CD4-positive, alpha-beta T cell treated with Interleukin-6 for 4 hours (primary cell): ENCODE results near the gene GPX4.

ENCODE experiments used
- DNase-seq: peaks from one replicate; pipeline ENCODE4 v3.0.0-alpha.2; 2020; ENCODE audit warnings: mixed read lengths

GPX4 gene

DNA sequence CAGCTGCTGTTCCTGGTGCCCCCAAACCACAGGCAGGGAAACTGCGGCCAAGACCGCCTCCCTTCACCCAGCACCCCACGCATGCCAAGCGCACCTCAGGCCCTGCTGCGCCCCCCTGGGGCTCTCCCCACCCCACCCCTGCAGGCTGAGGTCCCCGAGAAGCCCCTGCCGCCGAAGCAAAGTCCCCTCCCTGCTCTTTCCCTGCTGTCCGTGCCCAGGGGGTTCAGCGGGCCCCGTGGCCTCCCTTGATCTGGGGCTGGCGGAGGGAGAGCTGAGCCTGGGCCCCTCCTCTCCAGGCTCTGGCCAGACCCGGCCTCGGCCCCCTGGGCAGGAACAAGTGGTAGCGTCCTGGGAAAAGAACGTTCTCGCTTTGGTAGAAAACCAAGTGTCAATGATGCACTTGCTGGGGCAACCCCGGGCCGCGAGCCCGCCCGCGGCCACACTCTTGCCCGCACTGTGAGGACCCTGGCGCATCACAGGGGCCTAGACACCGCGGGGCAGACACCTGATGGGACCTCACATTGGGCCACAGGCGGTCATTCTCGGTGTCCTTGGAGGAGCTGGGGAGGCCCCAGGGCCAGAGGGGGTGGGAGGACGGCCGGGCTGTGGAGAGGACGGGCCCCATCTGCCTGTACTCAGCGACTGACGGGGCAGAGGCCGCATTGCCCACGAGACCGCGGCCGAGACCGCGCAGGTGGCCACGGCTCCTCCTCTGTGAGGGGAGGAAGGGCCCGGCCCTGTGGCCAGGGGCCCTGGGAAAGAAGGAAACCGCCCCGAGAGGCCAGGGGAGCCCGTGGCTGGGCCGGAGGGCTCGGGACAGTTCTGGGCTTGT is 29.0 kb downstream of the GPX4 start:
- DNase-seq, result peak; percentile 30

DNA sequence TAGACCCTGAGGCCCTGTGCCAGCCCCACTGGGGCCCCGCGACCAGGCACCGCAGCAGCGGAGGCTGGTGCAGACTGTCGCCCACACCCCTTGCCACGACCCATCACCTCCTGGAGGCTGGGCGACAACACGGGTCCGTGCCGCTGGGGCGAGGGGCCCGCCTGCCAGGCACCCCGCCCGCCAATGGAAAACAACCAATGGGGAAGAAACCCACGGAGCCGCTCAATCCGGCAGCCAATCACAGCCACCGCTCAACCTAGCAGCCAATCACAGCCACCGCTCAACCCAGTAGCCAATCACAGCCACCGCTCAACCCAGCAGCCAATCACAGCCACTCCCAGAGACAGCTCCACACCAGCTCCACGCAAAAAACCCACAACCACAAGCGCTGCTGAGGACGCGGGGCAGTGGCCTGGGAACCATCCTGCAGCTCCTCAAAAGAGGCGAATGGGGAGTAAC is 29.7 kb downstream of the GPX4 start:
- DNase-seq, result peak; percentile 83

DNA sequence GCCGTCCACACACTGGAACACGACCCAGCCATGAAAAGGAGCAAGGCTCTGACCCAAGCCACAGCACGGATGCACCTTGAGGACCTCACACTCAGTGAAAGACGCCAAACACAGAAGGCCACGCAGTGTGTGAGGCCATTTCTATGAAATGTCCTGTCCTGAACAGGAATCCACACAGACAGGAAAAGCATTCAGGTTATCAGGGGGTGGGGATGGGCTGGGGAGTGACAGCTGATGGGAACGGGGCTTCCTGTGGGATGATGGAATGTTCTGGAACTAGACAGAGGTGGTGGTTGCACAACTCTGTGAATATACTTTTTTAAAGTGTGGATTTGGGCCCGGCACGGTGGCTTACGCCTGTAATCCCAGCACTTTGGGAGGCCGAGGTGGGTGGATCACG is 30.6 kb downstream of the GPX4 start:
- no peak for DNase-seq

DNA sequence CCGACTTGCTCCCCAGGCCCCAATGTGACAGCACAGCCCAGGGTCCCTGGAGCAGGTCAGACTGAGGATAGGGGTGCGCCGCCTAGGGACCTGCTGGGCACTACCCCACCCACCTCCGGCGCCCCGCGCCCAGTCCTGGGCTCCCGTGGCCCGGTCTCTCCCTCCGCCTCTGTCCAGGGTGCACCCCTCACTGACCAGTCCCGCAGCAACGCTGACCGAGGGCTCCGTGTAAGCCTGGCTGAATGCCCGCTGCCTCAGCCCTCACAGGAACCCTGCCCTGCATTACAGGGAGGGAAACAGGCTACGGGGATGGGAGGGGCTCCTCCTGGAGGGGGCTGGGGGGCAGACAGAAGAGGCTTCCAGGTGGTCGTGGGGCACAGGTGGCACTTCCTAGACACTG is 31.7 kb downstream of the GPX4 start:
- DNase-seq, result no peak

DNA sequence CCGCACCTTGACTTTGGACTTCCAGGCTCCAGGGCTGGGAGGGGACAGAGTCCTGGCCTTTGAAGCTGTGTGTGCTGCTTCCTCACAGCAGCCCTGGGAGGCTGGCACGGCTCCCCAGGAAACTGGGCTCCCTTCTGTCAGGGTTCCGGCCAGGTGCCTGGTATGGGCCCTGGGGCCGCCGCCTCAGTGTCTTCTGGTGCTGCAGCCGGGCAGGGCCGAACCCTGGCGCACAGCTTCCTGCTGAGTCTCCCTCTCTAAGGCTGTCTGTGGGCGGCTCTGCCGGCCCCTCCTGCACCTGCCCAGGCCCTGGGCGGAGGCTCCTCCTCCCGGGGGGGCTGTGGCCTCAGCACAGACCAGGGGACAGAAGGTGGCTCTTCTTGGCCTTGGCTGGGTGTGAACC is 32.4 kb downstream of the GPX4 start:
- no peak for DNase-seq

DNA sequence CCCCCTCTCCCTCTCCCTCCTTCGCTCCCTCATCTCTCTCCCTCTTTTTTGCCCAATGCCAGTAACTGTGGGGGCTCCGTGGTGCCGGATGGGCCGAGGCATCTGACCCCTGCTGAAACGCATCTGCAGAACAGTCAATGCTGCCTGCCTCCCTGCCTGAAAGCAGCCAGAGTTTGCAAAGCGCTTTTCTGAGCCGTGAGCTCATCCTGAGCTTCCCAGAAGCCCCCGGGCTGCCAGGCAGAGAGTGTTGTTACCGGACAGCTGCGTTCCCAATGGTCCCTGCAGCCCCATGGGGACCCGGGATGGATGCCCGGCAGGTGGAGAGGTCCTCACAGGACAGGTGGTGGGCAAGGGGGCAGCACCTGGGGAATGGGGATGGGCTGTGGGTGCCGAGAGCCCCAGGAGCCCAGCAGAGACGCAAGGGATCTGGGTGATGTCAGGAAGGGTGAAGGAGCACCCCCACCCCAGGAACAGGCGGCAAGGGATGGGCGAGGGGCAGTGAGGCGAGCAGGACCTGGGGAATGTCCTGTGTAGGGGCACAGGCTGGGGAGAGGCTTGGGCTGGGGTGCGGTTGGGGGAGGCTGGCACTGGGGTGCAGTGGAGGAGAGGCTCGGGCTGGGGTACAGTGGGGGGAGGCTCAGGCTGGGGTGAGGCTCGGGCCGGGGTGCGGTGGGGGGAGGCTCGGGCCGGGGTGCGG is 33.0 kb downstream of the GPX4 start:
- DNase-seq, result no peak

DNA sequence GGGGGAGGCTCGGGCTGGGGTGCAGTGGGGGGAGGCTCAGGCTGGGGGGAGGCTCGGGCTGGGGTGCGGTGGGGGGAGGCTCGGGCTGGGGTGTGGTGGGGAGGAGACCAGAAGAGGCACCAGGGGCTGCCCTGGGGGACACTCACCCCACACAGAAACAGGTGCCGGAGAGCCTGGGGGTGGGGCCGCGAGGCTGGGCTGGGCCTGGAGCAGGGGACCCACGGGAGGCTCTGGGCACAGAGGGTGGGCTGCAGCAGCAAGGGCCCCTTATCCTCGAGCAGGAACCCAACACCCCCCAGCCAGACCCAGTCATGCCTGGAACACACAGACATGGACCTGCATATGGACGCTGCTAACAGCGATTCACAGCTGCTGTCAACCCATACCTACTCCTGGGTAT is 34.3 kb downstream of the GPX4 start:
- no peak for DNase-seq

DNA sequence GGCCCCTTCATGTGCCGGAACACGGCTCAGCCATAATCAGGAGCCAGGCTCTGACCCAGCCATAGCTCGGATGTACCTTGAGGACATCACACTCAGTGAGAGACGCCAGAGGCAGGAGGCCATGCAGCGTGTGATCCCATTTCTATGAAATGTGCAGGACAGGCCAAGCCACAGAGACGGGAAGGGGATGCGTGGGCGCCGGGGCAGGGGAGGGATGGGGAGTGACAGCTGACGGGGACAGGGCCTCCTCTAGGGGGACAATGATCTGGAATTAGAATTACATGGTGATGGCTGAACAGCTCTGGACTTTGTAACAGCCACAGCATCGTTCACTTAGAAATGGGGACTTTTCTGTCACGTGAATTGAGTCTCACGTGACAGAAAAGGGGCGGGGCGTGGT is 35.3 kb downstream of the GPX4 start:
- DNase-seq, result no peak

DNA sequence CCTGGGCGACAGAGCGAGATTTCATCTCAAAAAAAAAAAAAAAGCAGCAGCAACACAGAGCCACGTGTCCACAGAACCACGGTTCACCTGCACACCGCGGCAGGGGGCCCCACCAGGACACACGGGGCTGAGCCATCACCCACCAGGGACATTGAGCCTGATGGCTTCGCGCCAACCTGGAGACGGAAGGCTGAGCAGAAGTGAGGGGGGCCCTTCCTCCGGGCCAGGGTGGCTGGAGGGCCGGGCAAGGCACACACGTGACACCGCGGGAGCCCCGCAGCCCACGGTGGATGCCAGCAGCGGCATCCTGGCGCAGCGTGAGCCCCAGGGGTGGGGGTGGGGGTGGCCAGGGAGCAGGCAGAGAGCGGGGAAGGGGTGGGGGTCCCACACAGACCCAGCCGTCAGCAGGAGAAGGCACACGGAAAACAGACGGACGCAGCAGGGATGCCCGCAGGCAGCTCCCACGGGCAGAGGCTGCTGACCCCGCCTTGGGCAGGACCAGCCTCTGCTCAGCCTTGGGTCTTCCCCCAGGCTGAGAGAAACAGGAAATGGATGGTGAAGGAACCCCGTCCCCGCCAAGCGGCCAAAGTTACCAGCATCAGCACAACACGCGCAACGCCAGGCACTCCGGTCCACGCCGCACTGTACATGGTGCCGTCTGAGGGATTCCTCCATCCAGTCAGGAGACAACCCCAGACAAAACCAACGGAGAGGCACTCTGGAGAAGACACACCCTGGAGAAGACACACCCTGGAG is 36.7 kb downstream of the GPX4 start:
- no peak for DNase-seq

DNA sequence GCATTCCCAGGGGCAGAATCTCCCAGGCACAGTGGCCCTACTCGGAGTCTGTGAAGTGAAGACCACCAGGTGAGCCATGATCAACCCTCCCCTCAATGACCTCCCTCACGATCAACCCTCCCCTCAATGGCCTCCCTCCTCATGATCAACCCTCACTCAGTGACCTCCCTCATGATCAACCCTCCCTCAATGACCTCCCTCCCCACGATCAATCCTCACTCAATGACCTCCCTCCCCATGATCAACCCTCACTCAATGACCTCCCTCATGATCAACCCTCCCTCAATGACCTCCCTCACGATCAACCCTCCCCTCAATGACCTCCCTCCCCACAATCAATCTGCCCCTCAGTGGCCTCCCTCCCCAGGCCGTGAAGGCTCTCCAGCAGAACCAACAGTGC is 38.1 kb downstream of the GPX4 start:
- DNase-seq, result no peak

DNA sequence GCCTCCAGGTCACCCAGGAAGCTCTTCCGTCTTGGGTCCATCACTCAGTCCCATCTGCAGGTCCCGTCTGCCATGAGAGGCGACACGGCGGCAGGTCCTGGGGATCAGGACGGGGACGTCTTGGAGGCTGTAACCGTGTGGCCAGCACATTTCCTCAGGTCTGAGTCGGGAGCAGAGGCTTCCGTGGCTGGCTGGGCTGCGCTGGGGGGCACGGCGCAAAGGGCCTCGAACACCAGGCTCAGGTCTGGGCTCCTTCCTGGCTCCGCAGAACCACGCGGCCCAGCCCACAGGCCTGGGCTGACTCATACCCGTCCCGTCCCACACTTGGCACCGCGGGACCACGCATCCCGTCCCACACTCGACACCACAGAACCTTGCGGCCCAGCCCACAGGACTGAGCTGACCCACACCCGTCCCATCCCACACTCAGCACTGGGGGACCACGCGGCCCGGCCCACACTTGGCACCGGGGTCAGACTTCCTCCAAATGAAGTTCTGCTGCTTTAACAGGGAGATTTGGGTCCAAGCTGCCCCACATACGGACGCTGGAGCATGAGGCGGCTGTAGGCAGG is 40.1 kb downstream of the GPX4 start:
- no peak for DNase-seq

DNA sequence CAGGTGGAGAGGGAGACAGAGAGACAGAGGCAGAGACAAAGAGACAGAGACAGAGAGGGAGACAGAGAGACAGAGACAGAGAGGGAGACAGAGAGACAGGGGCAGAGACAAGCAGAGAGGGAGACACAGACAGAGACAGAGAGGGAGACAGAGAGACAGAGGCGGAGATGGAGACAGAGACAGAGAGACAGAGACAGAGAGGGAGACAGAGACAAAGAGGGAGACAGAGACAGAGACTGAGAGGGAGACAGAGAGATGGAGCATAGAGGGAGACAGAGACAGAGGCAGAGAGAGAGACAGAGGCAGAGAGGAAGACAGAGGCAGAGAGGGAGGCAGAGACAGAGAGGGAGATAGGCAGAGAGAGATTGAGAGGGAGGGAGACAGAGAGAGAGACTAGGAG is 40.9 kb downstream of the GPX4 start:
- no peak for DNase-seq

DNA sequence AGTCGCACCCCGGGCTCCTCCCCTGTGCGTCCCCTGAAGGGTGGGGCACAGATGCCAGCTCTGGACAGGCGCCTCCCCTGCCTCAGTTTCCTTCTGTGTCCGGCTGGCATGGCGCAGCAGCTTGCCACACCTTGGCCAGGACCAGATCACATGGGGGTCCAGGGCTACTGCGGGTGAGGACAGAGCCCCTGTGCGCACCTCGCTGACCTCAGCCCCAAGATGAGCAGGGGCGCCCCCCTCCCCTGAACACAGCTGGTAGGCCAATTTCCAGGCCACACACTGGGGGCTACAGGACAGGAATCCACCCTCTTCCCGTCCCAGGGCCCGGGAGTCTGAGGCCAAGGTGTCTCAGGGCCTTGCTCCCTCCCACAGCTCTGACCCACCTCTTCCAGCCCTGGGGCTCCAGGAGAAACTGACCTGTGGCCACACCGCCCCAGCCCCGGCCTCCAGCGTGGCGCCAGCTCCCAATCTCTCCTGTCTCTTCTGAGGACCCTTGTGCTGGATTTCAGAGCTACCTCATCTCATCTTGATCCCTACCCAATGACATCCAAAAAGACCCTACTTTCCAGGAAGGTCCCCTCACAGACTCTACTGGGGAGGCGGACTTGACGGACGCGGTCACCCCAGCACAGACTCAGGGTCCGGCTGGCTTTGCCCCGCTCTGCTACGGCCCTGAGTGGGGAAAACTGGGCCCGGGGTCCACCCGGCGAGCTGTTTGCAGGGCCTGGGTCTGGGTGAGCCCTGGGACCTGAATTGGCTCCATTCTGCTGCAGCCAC is 42.0 kb downstream of the GPX4 start:
- DNase-seq, result no peak

DNA sequence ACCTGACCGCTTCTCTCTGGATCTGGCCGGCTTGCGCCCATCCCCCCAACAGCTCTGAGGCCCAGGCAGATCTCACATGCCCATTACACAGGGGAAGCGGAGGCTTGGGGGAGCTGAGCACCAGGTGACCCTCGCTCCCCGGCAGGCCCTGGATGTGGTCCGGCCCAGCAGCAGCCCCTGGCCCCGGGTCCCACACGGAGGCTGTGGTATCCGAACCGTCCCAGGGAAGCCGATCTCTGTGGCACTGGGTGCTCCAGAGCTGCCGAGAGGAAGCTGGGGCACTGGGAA is 42.6 kb downstream of the GPX4 start:
- DNase-seq, result no peak

DNA sequence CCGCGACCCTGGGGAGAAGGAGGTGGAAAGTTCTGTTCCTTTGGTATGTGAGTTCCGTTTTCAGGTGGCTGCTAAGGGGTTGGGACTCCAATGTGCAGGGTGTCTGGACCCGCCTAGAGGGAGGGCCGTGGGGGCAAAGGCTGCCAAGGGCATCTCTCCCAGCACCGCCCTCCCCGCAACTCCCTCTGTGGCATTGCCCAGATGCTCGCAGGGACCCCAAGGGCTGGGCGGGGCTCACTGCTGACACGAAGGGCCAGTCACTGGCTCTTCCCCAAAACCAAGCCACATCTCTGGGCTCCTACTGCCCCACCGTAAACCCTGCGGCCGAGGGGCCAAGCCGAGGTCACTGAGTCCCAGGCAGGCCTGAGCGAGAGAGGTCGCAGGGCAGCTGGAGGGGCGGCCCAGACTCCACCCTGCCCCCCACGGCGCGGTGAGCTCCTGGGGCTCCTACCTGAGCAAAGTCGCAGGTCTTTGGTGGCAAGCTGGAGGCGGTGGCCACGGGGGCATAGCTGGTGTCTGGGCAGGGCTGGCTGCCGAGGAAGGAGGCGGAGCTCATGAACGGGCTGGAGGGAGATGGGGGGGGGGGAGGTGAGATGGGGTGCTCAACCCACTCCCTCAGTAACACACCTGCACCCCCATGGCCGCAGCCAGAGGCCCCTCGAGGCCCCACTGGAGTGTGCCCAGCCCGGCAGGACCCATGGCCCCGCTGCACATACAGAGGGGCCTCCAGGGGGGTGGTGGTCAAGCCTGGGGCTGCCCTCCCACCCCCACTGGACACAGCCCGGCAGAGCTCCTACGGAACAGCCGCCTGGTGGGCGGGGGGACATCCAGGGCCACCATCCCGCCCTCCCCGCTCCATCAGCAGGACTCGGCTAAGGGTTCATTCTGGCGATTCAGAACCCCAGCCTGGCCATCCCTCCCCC is 43.3 kb downstream of the GPX4 start:
- DNase-seq, result no peak

DNA sequence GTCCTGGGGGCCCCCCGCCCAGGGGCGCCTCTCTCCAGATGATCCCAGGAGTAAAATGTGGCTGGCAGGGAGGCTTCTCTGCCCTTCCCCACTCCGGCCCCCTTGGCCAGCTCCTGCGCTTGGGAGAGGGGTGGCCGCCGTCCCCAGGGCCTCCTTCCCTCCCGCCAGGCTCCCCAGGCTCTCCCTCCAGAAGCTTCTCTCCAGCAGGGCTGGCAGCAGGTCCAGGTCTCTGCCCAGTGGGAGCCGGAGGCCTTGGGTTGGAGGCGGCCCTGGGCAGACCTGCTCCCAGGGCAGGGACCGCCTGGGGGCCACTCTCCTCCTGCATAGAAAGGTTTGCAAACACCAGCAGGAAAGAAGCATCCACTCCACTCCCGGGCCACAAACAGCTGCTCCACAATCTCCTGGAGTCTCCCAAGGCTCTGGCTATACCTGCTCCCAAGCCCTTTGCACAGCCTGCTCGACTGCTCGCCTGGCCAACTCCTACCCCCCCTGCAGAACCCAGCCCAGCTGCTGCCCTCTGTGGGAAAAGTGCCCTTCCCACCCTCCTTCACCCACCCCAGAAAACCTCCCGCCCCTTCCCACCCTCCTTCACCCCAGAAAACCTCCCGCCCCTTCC is 44.2 kb downstream of the GPX4 start:
- DNase-seq, result no peak

DNA sequence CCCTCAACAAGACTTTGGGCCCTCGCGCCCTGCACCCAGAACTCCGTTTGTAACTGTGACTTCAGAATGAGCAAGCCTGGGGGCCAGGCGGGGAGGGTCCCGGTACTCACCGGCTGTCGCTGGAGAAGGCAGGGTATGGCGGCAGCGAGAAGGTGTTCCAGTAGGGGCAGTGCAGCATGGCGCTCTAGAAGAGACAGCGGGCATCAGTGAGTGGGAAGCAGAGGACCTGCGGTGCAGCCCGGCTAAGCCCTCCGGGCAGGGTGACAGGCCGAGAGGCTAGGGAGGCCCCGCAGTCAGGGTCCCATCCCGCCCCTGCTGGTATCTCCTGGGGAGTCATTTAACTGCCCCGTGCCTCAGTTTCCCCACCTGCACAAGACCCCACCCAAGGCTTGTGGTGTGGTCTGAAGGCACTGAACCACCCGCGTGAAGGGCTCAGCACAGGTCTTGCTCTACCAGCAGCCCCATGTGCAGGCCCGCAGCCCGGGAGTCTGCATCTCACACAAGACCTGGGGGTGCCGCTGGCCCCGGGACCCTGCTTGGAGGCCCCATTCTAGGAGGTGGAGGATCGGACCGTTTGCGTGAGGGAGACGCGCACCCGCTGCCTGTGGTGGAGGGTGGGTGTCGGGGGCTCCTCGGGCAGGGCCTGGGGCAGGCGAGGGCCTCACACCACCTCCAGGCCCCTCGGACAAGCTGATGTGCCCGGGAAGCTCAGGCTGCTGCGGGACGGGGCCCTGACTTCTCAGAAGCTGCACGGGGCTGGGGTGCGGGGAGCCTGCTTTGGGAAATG is 45.7 kb downstream of the GPX4 start:
- no peak for DNase-seq

DNA sequence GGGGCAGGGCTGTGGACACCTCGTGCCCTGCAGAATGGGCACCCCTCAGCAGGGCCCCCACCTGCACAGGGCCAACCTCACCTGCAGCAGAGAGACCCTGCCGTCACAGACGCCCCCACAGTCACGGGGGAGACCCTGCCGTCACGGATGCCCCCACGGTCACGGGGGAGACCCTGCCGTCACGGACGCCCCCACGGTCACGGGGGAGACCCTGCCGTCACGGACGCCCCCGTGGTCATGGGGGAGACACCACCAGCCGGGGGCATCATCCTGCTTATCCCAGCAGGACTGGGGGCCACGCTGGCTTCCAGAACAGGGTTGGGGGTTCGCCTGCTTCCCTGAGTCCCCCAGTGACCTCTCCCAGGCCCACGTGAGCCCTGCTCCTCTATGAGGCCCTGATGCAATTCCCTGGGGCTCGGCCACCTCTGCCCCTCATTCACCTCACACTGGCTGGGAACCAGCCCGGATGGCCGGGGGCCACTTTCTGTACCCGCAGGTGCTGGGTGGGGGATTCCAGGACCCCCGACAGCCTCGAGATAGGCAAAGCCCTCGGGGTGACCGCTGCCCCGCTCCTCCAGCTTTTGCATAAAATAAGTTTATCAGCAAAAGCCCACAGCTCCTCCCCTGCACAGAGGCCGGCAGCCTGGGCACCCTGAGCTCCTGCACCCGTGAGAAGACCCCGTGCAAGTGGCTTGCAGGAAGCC is 46.7 kb downstream of the GPX4 start:
- no peak for DNase-seq

DNA sequence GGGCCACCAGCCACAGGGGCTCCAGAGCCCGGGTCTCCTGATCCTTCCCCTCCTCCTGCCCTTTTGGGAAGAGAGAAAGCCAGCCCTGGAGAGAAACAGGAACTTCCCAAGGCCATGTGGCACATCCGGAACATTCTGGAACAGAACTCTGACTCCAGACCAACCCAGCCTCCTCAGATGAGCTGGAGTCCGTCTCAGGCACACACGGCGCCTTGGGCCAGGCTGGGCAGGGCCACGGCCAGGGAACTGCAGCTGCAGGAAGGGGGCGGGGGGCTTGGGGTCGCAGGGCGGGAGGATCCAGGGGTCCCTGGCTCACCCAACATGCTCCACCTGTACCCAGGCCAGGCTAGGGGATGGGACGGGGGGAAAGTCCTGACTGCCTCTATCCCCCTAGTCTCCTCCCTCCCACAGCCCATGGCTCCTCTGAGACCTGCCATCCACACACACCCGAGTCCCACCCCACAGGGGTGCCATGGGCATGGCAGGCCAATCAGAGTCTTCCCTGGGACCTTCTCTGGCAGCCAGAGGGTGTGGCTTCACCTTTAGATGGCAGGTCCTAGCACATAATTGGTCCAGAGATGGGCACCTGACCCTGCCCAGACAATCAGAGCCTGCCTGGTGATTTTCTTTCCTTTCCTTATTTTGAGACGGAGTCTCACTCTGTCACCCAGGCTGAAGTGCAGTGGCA is 47.4 kb downstream of the GPX4 start:
- DNase-seq, result no peak
